Large intestine (tissue), 3 donors: Measurements from ENCODE around the gene WDR26. TPM values are rescaled to one million over a fixed set of nuclear protein-coding genes. Genes with fewer than 3 reads are reported as not detected.
A peak's percentile ranks its signal among the peaks of the same experiment; 100 is the strongest.
"Not testable (repeated sequence)": the region's sequence is repeated elsewhere in the genome, so short reads cannot be mapped to it uniquely, and the experiment has no call there.

Experiments used
- DNase-seq, 2 donors: peaks; one replicate each; pipeline versions ENCODE4 v3.0.0 to v3.0.0-alpha.2; 2013
- H3K27ac ChIP-seq: one replicate; pipeline ENCODE4 v1.5.1; 2013; ENCODE audit warnings: low read length
- H3K27me3 ChIP-seq: 2 replicates; pipeline ENCODE4 v1.6.1; 2013; ENCODE audit warnings: low read length; ENCODE audit not compliant: control insufficient read depth, insufficient read depth
- H3K36me3 ChIP-seq: 2 replicates; pipeline ENCODE4 v1.6.1; 2013; ENCODE audit warnings: low read length; ENCODE audit not compliant: control insufficient read depth, insufficient read depth
- H3K4me1 ChIP-seq: one replicate; pipeline ENCODE4 v1.6.1; 2013; ENCODE audit warnings: low read length; ENCODE audit not compliant: control insufficient read depth, insufficient read depth
- H3K4me3 ChIP-seq: one replicate; pipeline ENCODE4 v1.5.1; 2013; ENCODE audit warnings: low read length
- H3K9me3 ChIP-seq: one replicate; pipeline ENCODE4 v1.6.1; 2013; ENCODE audit warnings: mild to moderate bottlenecking, low read depth, low read length, moderate library complexity; ENCODE audit not compliant: control insufficient read depth
- WGBS: methylation state at CpG from one replicate; pipeline ENCODE4 v1.1.5; 2013; ENCODE audit warnings: low lambda C conversion rate; ENCODE audit not compliant: insufficient coverage; 5-methylcytosine and 5-hydroxymethylcytosine counted together
- polyA plus RNA-seq: library from polyadenylated mRNA; unstranded; fragments of 120-200 nt; gene quantifications from one replicate; pipeline ENCODE4 v1.2.1, GENCODE V29; 2013

WDR26 gene
- polyA plus RNA-seq, 1 donor, result 59.5 TPM

GRCh38 chr1:224353975-224354925 lies 80.3 kb downstream of the WDR26 start:
- Histone ChIP-seq H3K27ac (peak overlapping the region; percentile 88), H3K9me3 (peaks cover 7% of the 10 kb centered on the region), H3K4me3 (no peak overlapping the region), H3K4me1 (peaks cover 31% of the 10 kb centered on the region), H3K36me3 (no peaks in the 10 kb centered on the region), H3K27me3 (no peaks in the 10 kb centered on the region)
- WGBS, result 29% methylated on average over 3 of the region's 5 CpGs
- peak; percentile 80 to 92 for DNase-seq

GRCh38 chr1:224352436-224353085 lies 82.0 kb downstream of the WDR26 start:
- not testable (repeated sequence) for DNase-seq, H3K9me3 ChIP-seq, H3K36me3 ChIP-seq, H3K27ac ChIP-seq, H3K27me3 ChIP-seq, H3K4me3 ChIP-seq
- WGBS, result no CpG with 5 or more reads among the region's 49 CpGs
- H3K4me1 ChIP-seq, result peaks cover 22% of the 10 kb centered on the region

- WGBS, result no CpG with 5 or more reads among the region's 30 CpGs
- not testable (repeated sequence) for H3K27ac ChIP-seq
These were observed 84.9 kb downstream of the WDR26 start for GRCh38 chr1:224349716-224350115.

GRCh38 chr1:224348137-224348536 lies 86.5 kb downstream of the WDR26 start:
- WGBS, result no CpG with 5 or more reads among the region's 2 CpGs
- no peaks in the 10 kb centered on the region for H3K4me1 ChIP-seq
- no peak overlapping the region for H3K4me3 ChIP-seq
- H3K27ac ChIP-seq, result no peak overlapping the region
- H3K27me3 ChIP-seq, result no peaks in the 10 kb centered on the region
- DNase-seq, result no peak
- H3K9me3 ChIP-seq, result peaks cover 23% of the 10 kb centered on the region
- no peaks in the 10 kb centered on the region for H3K36me3 ChIP-seq

More at GRCh38 chr1:224349716-224350115, 84.9 kb downstream of the WDR26 start:
- H3K4me3 ChIP-seq, H3K9me3 ChIP-seq, H3K27me3 ChIP-seq, H3K36me3 ChIP-seq, DNase-seq: not testable (repeated sequence)
- H3K4me1 ChIP-seq, result peaks cover 11% of the 10 kb centered on the region

- Histone ChIP-seq H3K9me3 (peaks cover 24% of the 10 kb centered on the region), H3K27me3 (no peaks in the 10 kb centered on the region), H3K4me1 (peaks cover 10% of the 10 kb centered on the region), H3K36me3 (no peaks in the 10 kb centered on the region), H3K4me3 (no peak overlapping the region), H3K27ac (no peak overlapping the region)
- DNase-seq, result no peak
- no CpG with 5 or more reads among the region's 3 CpGs for WGBS
These were observed 90.9 kb downstream of the WDR26 start for GRCh38 chr1:224343679-224344078.

- not testable (repeated sequence) for H3K27me3 ChIP-seq, H3K36me3 ChIP-seq
- Histone ChIP-seq H3K4me1 (peaks cover 10% of the 10 kb centered on the region), H3K4me3 (peak overlapping the region; percentile 64), H3K27ac (peak overlapping the region; percentile 76), H3K9me3 (peaks cover 24% of the 10 kb centered on the region)
- 5% methylated on average over 3 of the region's 36 CpGs for WGBS
- DNase-seq, result peak in 1 of 2 donors; percentile 51
These were observed 93.9 kb downstream of the WDR26 start for GRCh38 chr1:224340453-224341384.

GRCh38 chr1:224339442-224340033 lies 95.1 kb downstream of the WDR26 start:
- Histone ChIP-seq H3K27me3 (no peaks in the 10 kb centered on the region), H3K4me1 (peaks cover 10% of the 10 kb centered on the region), H3K9me3 (peaks cover 21% of the 10 kb centered on the region), H3K27ac (peak overlapping the region; percentile 83), H3K36me3 (no peaks in the 10 kb centered on the region), H3K4me3 (no peak overlapping the region)
- DNase-seq, result peak in 1 of 2 donors; percentile 14
- no CpG with 5 or more reads among the region's 4 CpGs for WGBS

GRCh38 chr1:224338150-224338838 lies 96.3 kb downstream of the WDR26 start:
- Histone ChIP-seq H3K27me3 (no peaks in the 10 kb centered on the region), H3K36me3 (no peaks in the 10 kb centered on the region), H3K9me3 (peaks cover 10% of the 10 kb centered on the region), H3K4me3 (no peak overlapping the region), H3K27ac (no peak overlapping the region), H3K4me1 (peaks cover 10% of the 10 kb centered on the region)
- 100% methylated on average over 3 of the region's 4 CpGs for WGBS
- DNase-seq, result no peak
